Measurements from ENCODE around the gene CBX5. TPM values are rescaled to one million over a fixed set of nuclear protein-coding genes. Genes with fewer than 3 reads are reported as not detected.

CBX5 gene
- total RNA-seq, 1 experiment from 2014 or later: 109 TPM

DNA sequence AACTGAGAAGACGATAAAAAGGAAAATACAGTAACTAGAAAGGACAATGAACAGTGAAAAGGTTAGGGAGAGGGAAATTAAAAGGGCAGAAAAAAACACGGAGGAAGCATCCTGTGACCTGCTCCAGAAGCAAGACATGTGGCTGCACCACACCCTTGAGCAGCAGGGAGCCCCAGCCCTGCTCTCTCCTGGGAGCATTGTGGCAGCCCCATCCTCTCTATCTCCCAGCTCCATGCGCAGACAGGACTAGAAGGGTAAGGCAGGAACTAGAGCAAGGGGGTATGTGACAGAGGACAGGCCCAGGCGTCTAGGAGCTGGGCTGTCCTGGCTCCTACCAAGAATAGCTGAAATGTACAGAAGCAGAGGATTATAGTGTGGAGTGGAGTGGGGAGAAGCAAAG, 52.5 kb downstream of the CBX5 start:
- no TSS peak for BruUV-seq (replicated peaks)
- H3K27ac Mint-ChIP-seq (ENCODE audit: low read depth, unreplicated experiment): no peak overlapping the region

DNA sequence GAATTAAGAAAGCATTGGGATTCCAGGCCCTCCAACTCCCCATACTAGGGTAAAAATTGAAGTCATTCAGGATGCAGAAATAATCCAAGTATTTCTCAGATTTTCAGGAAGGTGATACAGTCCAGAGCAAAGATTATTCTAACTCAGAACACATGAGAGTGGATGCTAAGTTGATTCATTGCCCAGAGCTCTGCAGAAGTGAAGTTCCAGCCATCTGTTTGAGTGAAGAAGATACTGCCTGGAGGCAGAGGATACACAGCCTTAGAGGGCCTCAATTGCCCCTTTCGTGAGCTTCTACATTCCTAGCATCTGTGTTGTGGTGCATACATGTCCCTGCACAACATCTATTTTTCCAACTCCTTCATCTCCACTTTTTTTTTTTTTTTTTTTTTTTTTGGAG, 54.3 kb downstream of the CBX5 start:
- H3K4me1 Mint-ChIP-seq (ENCODE audit: insufficient read depth, unreplicated experiment): peaks cover 17% of the 10 kb centered on the region
- no peak overlapping the region for H3K4me3 Mint-ChIP-seq (ENCODE audit: unreplicated experiment)
- H3K27ac Mint-ChIP-seq (ENCODE audit: low read depth, unreplicated experiment): no peak overlapping the region
- TF ChIP-seq, protein P1, sequence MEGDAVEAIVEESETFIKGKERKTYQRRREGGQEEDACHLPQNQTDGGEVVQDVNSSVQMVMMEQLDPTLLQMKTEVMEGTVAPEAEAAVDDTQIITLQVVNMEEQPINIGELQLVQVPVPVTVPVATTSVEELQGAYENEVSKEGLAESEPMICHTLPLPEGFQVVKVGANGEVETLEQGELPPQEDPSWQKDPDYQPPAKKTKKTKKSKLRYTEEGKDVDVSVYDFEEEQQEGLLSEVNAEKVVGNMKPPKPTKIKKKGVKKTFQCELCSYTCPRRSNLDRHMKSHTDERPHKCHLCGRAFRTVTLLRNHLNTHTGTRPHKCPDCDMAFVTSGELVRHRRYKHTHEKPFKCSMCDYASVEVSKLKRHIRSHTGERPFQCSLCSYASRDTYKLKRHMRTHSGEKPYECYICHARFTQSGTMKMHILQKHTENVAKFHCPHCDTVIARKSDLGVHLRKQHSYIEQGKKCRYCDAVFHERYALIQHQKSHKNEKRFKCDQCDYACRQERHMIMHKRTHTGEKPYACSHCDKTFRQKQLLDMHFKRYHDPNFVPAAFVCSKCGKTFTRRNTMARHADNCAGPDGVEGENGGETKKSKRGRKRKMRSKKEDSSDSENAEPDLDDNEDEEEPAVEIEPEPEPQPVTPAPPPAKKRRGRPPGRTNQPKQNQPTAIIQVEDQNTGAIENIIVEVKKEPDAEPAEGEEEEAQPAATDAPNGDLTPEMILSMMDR (IDR thresholded peaks at IDR 0.05; ENCODE audit: unreplicated experiment): no peak
- no peaks in the 10 kb centered on the region for H3K27me3 Mint-ChIP-seq (ENCODE audit: insufficient read depth, unreplicated experiment)
- BruUV-seq (replicated peaks): no TSS peak
- H3K36me3 Mint-ChIP-seq (ENCODE audit: insufficient read depth, unreplicated experiment): peaks cover 4% of the 10 kb centered on the region
- ChIA-PET POLR2A (no interaction called here), CTCF (interaction anchor here (0.7 to 1.8 kb wide), 5 partner anchors 10 to 185 kb away, joined by 3 to 7 read pairs (median 4); no protein-coding TSS in a partner anchor)
- intact Hi-C loops (cut with micrococcal nuclease): no loop called here
- H3K9me3 Mint-ChIP-seq (ENCODE audit: unreplicated experiment): no peaks in the 10 kb centered on the region
- DNase-seq (ENCODE audit: unreplicated experiment): no peak

More for the DNA sequence above, 52.5 kb downstream of the CBX5 start:
- TF ChIP-seq, protein P1 (IDR thresholded peaks at IDR 0.05; ENCODE audit: unreplicated experiment): no peak
- intact Hi-C loops (cut with micrococcal nuclease): no loop called here
- CTCF ChIA-PET: interaction anchor here (0.9 to 3.3 kb wide), 7 partner anchors 9 to 153 kb away, joined by 3 to 37 read pairs (median 4); partner anchors contain the start of gene CBX5
- POLR2A ChIA-PET: no interaction called here
- H3K4me3 Mint-ChIP-seq (ENCODE audit: unreplicated experiment): no peak overlapping the region
- peaks cover 17% of the 10 kb centered on the region for H3K4me1 Mint-ChIP-seq (ENCODE audit: insufficient read depth, unreplicated experiment)
- H3K36me3 Mint-ChIP-seq (ENCODE audit: insufficient read depth, unreplicated experiment): peaks cover 8% of the 10 kb centered on the region
- no peaks in the 10 kb centered on the region for H3K9me3 Mint-ChIP-seq (ENCODE audit: unreplicated experiment)
- no peaks in the 10 kb centered on the region for H3K27me3 Mint-ChIP-seq (ENCODE audit: insufficient read depth, unreplicated experiment)
- no peak for DNase-seq (ENCODE audit: unreplicated experiment)

DNA sequence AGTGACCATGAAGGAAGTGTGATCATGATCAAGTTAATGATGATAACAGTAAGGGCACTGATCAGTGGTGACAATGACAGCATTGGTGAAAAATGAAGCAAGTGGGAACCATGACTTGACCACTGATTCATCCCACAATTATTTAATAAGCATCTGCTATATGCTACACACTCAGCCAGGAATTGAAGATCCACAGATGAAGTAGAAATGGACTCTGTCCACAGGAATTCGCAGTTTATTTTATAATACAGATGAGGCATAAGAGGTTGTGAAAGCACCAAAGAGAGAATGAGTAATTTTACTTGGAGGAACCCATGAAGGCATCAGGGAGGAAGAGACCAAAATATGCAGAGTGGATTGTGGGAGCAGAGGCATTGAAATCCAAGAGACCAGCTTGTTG, 57.3 kb downstream of the CBX5 start:
- POLR2A ChIA-PET: interaction anchor here (0.6 to 1.0 kb wide), 4 partner anchors 19 to 150 kb away, joined by 3 to 4 read pairs (median 4); no protein-coding TSS in a partner anchor
- peak; percentile 60 for DNase-seq (ENCODE audit: unreplicated experiment)
- intact Hi-C loops (cut with micrococcal nuclease): loop anchor here (5.0 kb wide), 1 partner anchor 55 kb away; no protein-coding TSS in a partner anchor
- Mint-ChIP-seq H3K9me3 (ENCODE audit: unreplicated experiment) (no peaks in the 10 kb centered on the region), H3K27ac (ENCODE audit: low read depth, unreplicated experiment) (no peak overlapping the region), H3K4me1 (ENCODE audit: insufficient read depth, unreplicated experiment) (peaks cover 5% of the 10 kb centered on the region), H3K36me3 (ENCODE audit: insufficient read depth, unreplicated experiment) (peaks cover 5% of the 10 kb centered on the region), H3K4me3 (ENCODE audit: unreplicated experiment) (no peak overlapping the region), H3K27me3 (ENCODE audit: insufficient read depth, unreplicated experiment) (no peaks in the 10 kb centered on the region)
- TF ChIP-seq, protein P1 (IDR thresholded peaks at IDR 0.05; ENCODE audit: unreplicated experiment): no peak
- BruUV-seq (replicated peaks): no TSS peak
- CTCF ChIA-PET: interaction anchor here (0.6 to 4.0 kb wide), 12 partner anchors 8 to 1564 kb away, joined by 3 to 23 read pairs (median 5); no protein-coding TSS in a partner anchor

DNA sequence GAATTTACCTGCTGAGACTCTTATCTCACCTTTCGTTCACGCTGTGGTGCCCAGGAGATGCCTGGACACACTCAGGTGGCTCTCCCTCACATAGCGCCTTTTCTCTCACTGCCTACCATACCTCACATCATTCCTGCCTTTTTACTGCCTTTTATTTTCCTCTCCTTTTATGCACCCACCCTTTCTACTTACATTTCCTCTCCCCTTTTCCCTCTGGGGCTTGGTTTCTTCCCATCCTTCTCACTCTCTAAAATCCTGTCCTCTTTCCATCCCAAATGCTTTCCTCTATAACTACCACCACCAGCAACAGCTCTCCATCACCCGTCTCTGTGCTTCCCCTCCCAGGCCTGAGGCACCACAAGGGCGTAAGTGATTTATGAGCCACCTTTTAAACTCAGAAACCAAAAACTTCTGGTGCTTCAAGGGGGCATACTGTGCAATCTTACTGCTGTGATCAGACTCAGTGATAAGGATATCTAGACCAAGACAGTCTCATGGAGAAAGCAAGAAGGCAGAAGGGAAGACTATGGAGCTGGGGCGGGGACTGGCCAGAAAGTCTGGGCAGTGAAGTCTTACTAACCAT, 58.4 kb downstream of the CBX5 start:
- ChIA-PET CTCF (interaction anchor here (0.7 to 4.0 kb wide), 12 partner anchors 9 to 1890 kb away, joined by 3 to 23 read pairs (median 4); no protein-coding TSS in a partner anchor), POLR2A (interaction anchor here (0.6 to 1.6 kb wide), 5 partner anchors 20 to 221 kb away, joined by 3 to 4 read pairs (median 3); partner anchors contain the start of gene HOXC9)
- BruUV-seq (replicated peaks): no TSS peak
- intact Hi-C loops (cut with micrococcal nuclease): loop anchor here (2.0 to 5.0 kb wide), 2 partner anchors 56 to 147 kb away; no protein-coding TSS in a partner anchor
- no peaks in the 10 kb centered on the region for H3K9me3 Mint-ChIP-seq (ENCODE audit: unreplicated experiment)
- no peak overlapping the region for H3K27ac Mint-ChIP-seq (ENCODE audit: low read depth, unreplicated experiment)
- TF ChIP-seq, protein P1 (IDR thresholded peaks at IDR 0.05; ENCODE audit: unreplicated experiment): no peak
- peaks cover 14% of the 10 kb centered on the region for H3K4me1 Mint-ChIP-seq (ENCODE audit: insufficient read depth, unreplicated experiment)
- DNase-seq (ENCODE audit: unreplicated experiment): no peak
- H3K4me3 Mint-ChIP-seq (ENCODE audit: unreplicated experiment): no peak overlapping the region
- no peaks in the 10 kb centered on the region for H3K27me3 Mint-ChIP-seq (ENCODE audit: insufficient read depth, unreplicated experiment)
- peaks cover 7% of the 10 kb centered on the region for H3K36me3 Mint-ChIP-seq (ENCODE audit: insufficient read depth, unreplicated experiment)
